GM23248 (cell line): ENCODE data around the gene GMPR. TPM values are rescaled to one million over a fixed set of nuclear protein-coding genes. Genes with fewer than 3 reads are reported as not detected.
A peak's percentile ranks its signal among the peaks of the same experiment; 100 is the strongest.

ENCODE experiments used
- DNase-seq: peaks from one replicate; pipeline ENCODE4 v3.0.0-alpha.2; 2015
- H2AFZ ChIP-seq: fragments of 200-600 bp; sonication (generic); 2 replicates; pipeline ENCODE4 v1.6.1; 2016; ENCODE audit warnings: antibody characterized with exemption
- H3F3A ChIP-seq: fragments of 200-600 bp; sonication (generic); 2 replicates; pipeline ENCODE4 v1.6.1; 2016; ENCODE audit warnings: mild to moderate bottlenecking, antibody characterized with exemption, mixed run types; ENCODE audit not compliant: insufficient read depth
- H3K27ac ChIP-seq: fragments of 200-600 bp; sonication (generic); 2 replicates; pipeline ENCODE4 v1.5.1; 2016; ENCODE audit warnings: mild to moderate bottlenecking
- H3K27me3 ChIP-seq: fragments of 200-600 bp; sonication (generic); replicated peaks from 2 replicates; pipeline ENCODE4 v1.6.1; 2016; ENCODE audit warnings: mild to moderate bottlenecking; ENCODE audit not compliant: insufficient read depth
- H3K36me3 ChIP-seq: fragments of 200-600 bp; sonication (generic); 2 replicates; pipeline ENCODE4 v1.6.1; 2016; ENCODE audit warnings: low read depth, mild to moderate bottlenecking
- H3K4me1 ChIP-seq: fragments of 200-600 bp; sonication (generic); 2 replicates; pipeline ENCODE4 v1.6.1; 2016; ENCODE audit warnings: mild to moderate bottlenecking; ENCODE audit not compliant: insufficient read depth
- H3K4me2 ChIP-seq: fragments of 200-600 bp; sonication (generic); one replicate; pipeline ENCODE4 v1.6.1; 2016; ENCODE audit warnings: mild to moderate bottlenecking; ENCODE audit not compliant: unreplicated experiment
- H3K4me3 ChIP-seq: fragments of 200-600 bp; sonication (generic); 2 replicates; pipeline ENCODE4 v1.5.1; 2016; ENCODE audit warnings: mild to moderate bottlenecking
- H3K79me2 ChIP-seq: fragments of 200-600 bp; sonication (generic); 2 replicates; pipeline ENCODE4 v1.6.1; 2016; ENCODE audit warnings: mild to moderate bottlenecking; ENCODE audit not compliant: insufficient read depth
- H3K9ac ChIP-seq: fragments of 200-600 bp; sonication (generic); 2 replicates; pipeline ENCODE4 v1.6.1; 2016; ENCODE audit warnings: mild to moderate bottlenecking
- H3K9me2 ChIP-seq: fragments of 200-600 bp; sonication (generic); 2 replicates; pipeline ENCODE4 v1.6.1; 2016; ENCODE audit warnings: mixed run types, mild to moderate bottlenecking, moderate library complexity; ENCODE audit not compliant: insufficient read depth
- H3K9me3 ChIP-seq: fragments of 200-600 bp; sonication (generic); one replicate; pipeline ENCODE4 v1.6.1; 2017; ENCODE audit warnings: low read depth
- H4K20me1 ChIP-seq: fragments of 200-600 bp; sonication (generic); 2 replicates; pipeline ENCODE4 v1.6.0; 2016; ENCODE audit not compliant: insufficient read depth
- EZH2 ChIP-seq: fragments of 200-600 bp; sonication (generic); IDR thresholded peaks from 2 replicates; pipeline ENCODE4 v1.6.1; 2018; ENCODE audit warnings: antibody characterized with exemption, mild to moderate bottlenecking; ENCODE audit not compliant: insufficient read depth, poor library complexity, severe bottlenecking
- EZH2phosphoT487 ChIP-seq: fragments of 200-600 bp; sonication (generic); IDR thresholded peaks from 2 replicates; pipeline ENCODE4 v1.6.1; 2018; ENCODE audit warnings: antibody characterized with exemption, moderate library complexity, mild to moderate bottlenecking, low read depth; ENCODE audit not compliant: insufficient read depth
- WGBS, 2 experiments: methylation state at CpG; one replicate each; pipeline ENCODE4 v1.1.6; 2015 to 2017; ENCODE audit warnings: low lambda C conversion rate in 2 of 2, low coverage in 1 of 2; ENCODE audit errors: missing lambda C conversion rate in 2 of 2; 5-methylcytosine and 5-hydroxymethylcytosine counted together
- in situ Hi-C: fragments of 300-500 bp; cut with MboI; formaldehyde crosslinking; loops from 2 replicates; pipeline ENCODE4 v1.15.0; 2020
- polyA plus RNA-seq: library from polyadenylated mRNA; unstranded; fragments of >200 nt; fragmentation: Nextera tagmentation; extraction: Ambion mirVana; gene quantifications from 2 replicates; pipeline ENCODE4 v1.2.1, GENCODE V29; 2016
- total RNA-seq: library from RNA; depleted of rRNA; stranded (reverse); fragments of >200 nt; shearing (Covaris generic); gene quantifications from 2 replicates; pipeline ENCODE4 v1.2.3, GENCODE V29; 2014

Gene GMPR
- total and polyA plus RNA-seq, 2 experiments from 2014 or later: 2.2 to 2.3 TPM

- H3K4me1 ChIP-seq: no peaks in the 10 kb centered on the region
- H3K27me3 ChIP-seq: peaks cover 16% of the 10 kb centered on the region
- no peaks in the 10 kb centered on the region for H3K9me3 ChIP-seq
- H3K79me2 ChIP-seq: no peaks in the 10 kb centered on the region
- H2AFZ ChIP-seq: no peak overlapping the region
- no peak overlapping the region for H3K27ac ChIP-seq
- no peak overlapping the region for H3K4me3 ChIP-seq
- no peak for DNase-seq
- H3K4me2 ChIP-seq: no peak overlapping the region
- WGBS, 2 experiments: 60 to 61% methylated on average over 6 of the region's 6 CpGs
- in situ Hi-C loops: no loop called here
- H3K9ac ChIP-seq: no peak overlapping the region
- TF ChIP-seq EZH2phosphoT487 (no peak), EZH2 (no peak)
- H4K20me1 ChIP-seq: no peaks in the 10 kb centered on the region
- no peaks in the 10 kb centered on the region for H3K9me2 ChIP-seq
- H3K36me3 ChIP-seq: no peaks in the 10 kb centered on the region
- no peaks in the 10 kb centered on the region for H3F3A ChIP-seq
Observed at GRCh38 chr6:16229700-16230099, 8.7 kb upstream of the GMPR start.

GRCh38 chr6:16230953-16231352 is 7.4 kb upstream of the GMPR start:
- no peak for DNase-seq
- Histone ChIP-seq H2AFZ (no peak overlapping the region), H3K9ac (no peak overlapping the region), H3K4me1 (no peaks in the 10 kb centered on the region), H3K27me3 (peaks cover 16% of the 10 kb centered on the region), H3K9me2 (no peaks in the 10 kb centered on the region), H4K20me1 (no peaks in the 10 kb centered on the region), H3F3A (no peaks in the 10 kb centered on the region), H3K4me2 (no peak overlapping the region), H3K9me3 (no peaks in the 10 kb centered on the region), H3K79me2 (no peaks in the 10 kb centered on the region), H3K27ac (no peak overlapping the region), H3K36me3 (no peaks in the 10 kb centered on the region), H3K4me3 (no peak overlapping the region)
- WGBS, 2 experiments: 77 to 84% methylated on average over 9 of the region's 9 CpGs
- in situ Hi-C loops: no loop called here
- no peak for TF ChIP-seq EZH2phosphoT487
- no peak for TF ChIP-seq EZH2

- Histone ChIP-seq H3K27me3 (peaks cover 16% of the 10 kb centered on the region), H3K4me1 (no peaks in the 10 kb centered on the region), H3K9me2 (no peaks in the 10 kb centered on the region), H3K4me2 (no peak overlapping the region), H3F3A (peaks cover 7% of the 10 kb centered on the region; the same call in 1 of the 2 replicates), H3K79me2 (no peaks in the 10 kb centered on the region), H3K9ac (no peak overlapping the region), H2AFZ (no peak overlapping the region), H3K27ac (no peak overlapping the region), H3K9me3 (no peaks in the 10 kb centered on the region), H3K36me3 (no peaks in the 10 kb centered on the region), H4K20me1 (no peaks in the 10 kb centered on the region), H3K4me3 (no peak overlapping the region)
- in situ Hi-C loops: no loop called here
- no peak for DNase-seq
- WGBS, 2 experiments: 89 to 92% methylated on average over 5 of the region's 5 CpGs
- no peak for TF ChIP-seq EZH2
- no peak for TF ChIP-seq EZH2phosphoT487
Observed at GRCh38 chr6:16232086-16232485, 6.3 kb upstream of the GMPR start.

GRCh38 chr6:16236009-16236501 is 2.3 kb upstream of the GMPR start:
- no peaks in the 10 kb centered on the region for H3K36me3 ChIP-seq
- H3K79me2 ChIP-seq: no peaks in the 10 kb centered on the region
- no peak for TF ChIP-seq EZH2phosphoT487
- TF ChIP-seq EZH2: no peak
- H3K9me3 ChIP-seq: no peaks in the 10 kb centered on the region
- no peak overlapping the region for H3K4me3 ChIP-seq
- H4K20me1 ChIP-seq: no peaks in the 10 kb centered on the region
- WGBS, 2 experiments: 72 to 77% methylated on average over 4 of the region's 4 CpGs
- no peaks in the 10 kb centered on the region for H3K27me3 ChIP-seq
- peaks cover 13% of the 10 kb centered on the region; the same call in 1 of the 2 replicates for H3F3A ChIP-seq
- peak; percentile 16 for DNase-seq
- no peak overlapping the region for H3K9ac ChIP-seq
- H3K9me2 ChIP-seq: no peaks in the 10 kb centered on the region
- in situ Hi-C loops: no loop called here
- peak overlapping the region; percentile 68 for H2AFZ ChIP-seq
- H3K4me2 ChIP-seq: peak overlapping the region; percentile 89
- no peaks in the 10 kb centered on the region for H3K4me1 ChIP-seq
- no peak overlapping the region for H3K27ac ChIP-seq
